ENCODE measurements around the gene GFI1B. TPM values are rescaled to one million over a fixed set of nuclear protein-coding genes. Genes with fewer than 3 reads are reported as not detected.

GFI1B gene
- total RNA-seq, 1 donor from 2014 or later: not detected

DNA sequence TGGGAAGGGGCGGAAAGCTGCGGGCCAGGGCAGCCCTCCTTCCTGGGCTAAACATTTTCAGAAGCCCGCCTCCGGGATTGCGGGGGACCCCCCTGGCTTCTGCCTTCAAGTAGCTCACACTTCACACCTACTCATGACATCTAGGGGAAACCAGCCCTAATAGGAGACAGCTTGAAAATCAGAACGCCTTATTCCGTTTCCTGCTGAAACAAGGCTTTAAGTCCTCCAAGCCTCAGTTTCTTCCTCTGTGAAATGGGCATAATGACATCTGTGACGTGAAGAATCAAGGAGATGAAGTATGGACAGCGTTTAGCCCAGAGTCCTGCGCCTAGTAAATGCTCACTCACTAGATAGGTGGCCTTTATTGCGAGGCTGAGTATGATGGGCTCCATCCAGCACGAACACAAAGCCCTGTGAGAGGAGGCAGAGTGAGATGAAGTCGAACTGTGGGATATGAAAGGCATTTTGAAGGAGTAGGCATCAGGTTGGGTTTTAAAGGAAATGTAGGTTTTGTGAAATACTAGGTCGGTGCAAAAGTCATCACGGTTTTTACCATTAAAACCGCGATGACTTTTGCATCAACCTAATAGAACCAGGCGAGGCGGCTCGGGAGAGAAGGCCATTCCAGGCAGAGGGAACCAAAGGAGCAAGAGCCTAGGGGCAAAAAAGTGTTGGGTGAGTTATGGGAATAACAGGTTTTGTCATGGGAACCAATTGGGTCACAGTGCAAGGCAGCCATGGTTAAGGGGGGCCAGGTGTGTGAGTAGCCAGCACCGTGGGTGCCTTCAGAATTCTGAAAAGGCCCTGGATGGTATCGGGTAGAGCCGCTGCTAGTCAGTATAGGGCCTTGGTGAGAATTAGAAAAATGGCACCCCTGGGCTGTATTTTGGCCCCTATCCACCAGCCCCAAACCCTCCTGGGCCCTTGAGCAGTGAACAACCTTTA is 33.0 kb upstream of the GFI1B start:
- DNase-seq (ENCODE audit: low read depth) (no peak), FAIRE-seq (no peak)
- Mint-ChIP-seq H3K9me3 (ENCODE audit: unreplicated experiment) (no peaks in the 10 kb centered on the region), H3K4me1 (ENCODE audit: low read depth, unreplicated experiment) (peaks cover 29% of the 10 kb centered on the region), H3K36me3 (ENCODE audit: low read depth, unreplicated experiment) (no peaks in the 10 kb centered on the region), H3K27ac (ENCODE audit: unreplicated experiment) (peak overlapping the region; percentile 55), H3K4me3 (ENCODE audit: unreplicated experiment) (peak overlapping the region; percentile 96), H3K27me3 (ENCODE audit: low read depth, unreplicated experiment) (peaks cover 7% of the 10 kb centered on the region)
- Histone ChIP-seq H3K27ac (ENCODE audit: low read depth, low read length) (peak overlapping the region; percentile 81), H2AFZ (ENCODE audit: low read depth, low read length) (peak overlapping the region; percentile 87), H3K79me2 (ENCODE audit: insufficient read depth, low read length) (peaks cover 40% of the 10 kb centered on the region), H3K36me3 (ENCODE audit: insufficient read depth, low read length) (no peaks in the 10 kb centered on the region), H3K9me3 (ENCODE audit: insufficient read depth, low read depth, low read length) (no peaks in the 10 kb centered on the region), H4K20me1 (ENCODE audit: insufficient read depth, low read length) (peaks cover 29% of the 10 kb centered on the region), H3K4me2 (ENCODE audit: low read length) (peak overlapping the region; percentile 97), H3K4me1 (ENCODE audit: insufficient read depth, low read length) (peaks cover 21% of the 10 kb centered on the region), H3K27me3 (ENCODE audit: insufficient read depth, low read length) (no peaks in the 10 kb centered on the region), H3K9ac (ENCODE audit: low read length) (peak overlapping the region; percentile 99), H3K4me3 (ENCODE audit: insufficient read depth, low read depth, low read length) (peak overlapping the region; percentile 62)
- no peak for TF ChIP-seq EZH2 (IDR thresholded peaks at IDR 0.05; ENCODE audit: insufficient read depth, low read length)
- TF ChIP-seq, protein P1, sequence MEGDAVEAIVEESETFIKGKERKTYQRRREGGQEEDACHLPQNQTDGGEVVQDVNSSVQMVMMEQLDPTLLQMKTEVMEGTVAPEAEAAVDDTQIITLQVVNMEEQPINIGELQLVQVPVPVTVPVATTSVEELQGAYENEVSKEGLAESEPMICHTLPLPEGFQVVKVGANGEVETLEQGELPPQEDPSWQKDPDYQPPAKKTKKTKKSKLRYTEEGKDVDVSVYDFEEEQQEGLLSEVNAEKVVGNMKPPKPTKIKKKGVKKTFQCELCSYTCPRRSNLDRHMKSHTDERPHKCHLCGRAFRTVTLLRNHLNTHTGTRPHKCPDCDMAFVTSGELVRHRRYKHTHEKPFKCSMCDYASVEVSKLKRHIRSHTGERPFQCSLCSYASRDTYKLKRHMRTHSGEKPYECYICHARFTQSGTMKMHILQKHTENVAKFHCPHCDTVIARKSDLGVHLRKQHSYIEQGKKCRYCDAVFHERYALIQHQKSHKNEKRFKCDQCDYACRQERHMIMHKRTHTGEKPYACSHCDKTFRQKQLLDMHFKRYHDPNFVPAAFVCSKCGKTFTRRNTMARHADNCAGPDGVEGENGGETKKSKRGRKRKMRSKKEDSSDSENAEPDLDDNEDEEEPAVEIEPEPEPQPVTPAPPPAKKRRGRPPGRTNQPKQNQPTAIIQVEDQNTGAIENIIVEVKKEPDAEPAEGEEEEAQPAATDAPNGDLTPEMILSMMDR (IDR thresholded peaks at IDR 0.05; ENCODE audit: insufficient read depth, low read depth, low read length): no peak

DNA sequence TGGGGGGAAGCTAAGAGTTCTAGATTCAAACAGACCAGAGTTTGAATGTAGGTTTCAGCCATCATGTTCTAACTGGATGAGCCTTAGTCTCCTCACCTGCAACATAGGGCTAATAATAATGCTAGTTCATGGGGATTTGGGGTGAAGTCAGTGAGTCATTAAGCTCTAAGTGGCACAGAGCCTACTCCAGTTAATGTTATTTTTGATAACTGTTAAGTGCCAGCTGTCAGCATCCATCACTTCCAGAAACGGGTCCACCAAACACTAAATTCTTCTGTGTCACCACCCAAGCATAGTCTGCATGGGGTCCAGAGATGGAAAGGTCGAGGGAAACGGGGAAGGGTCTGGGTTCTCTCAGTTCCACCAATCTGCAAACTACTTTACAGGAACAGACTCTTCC is 32.3 kb upstream of the GFI1B start:
- Mint-ChIP-seq H3K4me3 (ENCODE audit: unreplicated experiment) (peak overlapping the region; percentile 7), H3K4me1 (ENCODE audit: low read depth, unreplicated experiment) (peaks cover 29% of the 10 kb centered on the region), H3K36me3 (ENCODE audit: low read depth, unreplicated experiment) (no peaks in the 10 kb centered on the region), H3K27ac (ENCODE audit: unreplicated experiment) (peak overlapping the region; percentile 89), H3K27me3 (ENCODE audit: low read depth, unreplicated experiment) (peaks cover 7% of the 10 kb centered on the region), H3K9me3 (ENCODE audit: unreplicated experiment) (no peaks in the 10 kb centered on the region)
- H3K9ac ChIP-seq (ENCODE audit: low read length): no peak overlapping the region
- TF ChIP-seq, protein P1 (IDR thresholded peaks at IDR 0.05; ENCODE audit: insufficient read depth, low read depth, low read length): no peak
- no peak for TF ChIP-seq EZH2 (IDR thresholded peaks at IDR 0.05; ENCODE audit: insufficient read depth, low read length)
- no peaks in the 10 kb centered on the region for H3K27me3 ChIP-seq (ENCODE audit: insufficient read depth, low read length)
- no peak overlapping the region for H3K4me3 ChIP-seq (ENCODE audit: insufficient read depth, low read depth, low read length)
- H2AFZ ChIP-seq (ENCODE audit: low read depth, low read length): peak overlapping the region; percentile 64
- peaks cover 33% of the 10 kb centered on the region for H3K79me2 ChIP-seq (ENCODE audit: insufficient read depth, low read length)
- DNase-seq (ENCODE audit: low read depth) (no peak), FAIRE-seq (no peak)
- H3K4me1 ChIP-seq (ENCODE audit: insufficient read depth, low read length): peaks cover 21% of the 10 kb centered on the region
- H3K4me2 ChIP-seq (ENCODE audit: low read length): peak overlapping the region; percentile 49
- peaks cover 25% of the 10 kb centered on the region for H4K20me1 ChIP-seq (ENCODE audit: insufficient read depth, low read length)
- H3K36me3 ChIP-seq (ENCODE audit: insufficient read depth, low read length): no peaks in the 10 kb centered on the region
- H3K27ac ChIP-seq (ENCODE audit: low read depth, low read length): no peak overlapping the region
- no peaks in the 10 kb centered on the region for H3K9me3 ChIP-seq (ENCODE audit: insufficient read depth, low read depth, low read length)
